NCI-H748 (cell line): ENCODE results near the gene CD164L2.
A peak's percentile ranks its signal among the peaks of the same experiment; 100 is the strongest.

Experiments
- DNase-seq: peaks from one replicate; lab custom pipeline; 2025; ENCODE audit not compliant: unreplicated experiment; lab: John Stamatoyannopoulos, UW

The CD164L2 gene

GRCh38 chr1:27365372-27366112 lies 17.6 kb downstream of the CD164L2 start:
- peak; percentile 78 for DNase-seq

- DNase-seq: no peak
Measured at GRCh38 chr1:27364696-27365371, 18.3 kb downstream of the CD164L2 start.

- no peak for DNase-seq
Measured at GRCh38 chr1:27363766-27364695, 19.1 kb downstream of the CD164L2 start.

- DNase-seq: no peak
Measured at GRCh38 chr1:27361553-27361952, 21.6 kb downstream of the CD164L2 start.

- no peak for DNase-seq
Measured at GRCh38 chr1:27361044-27361402, 22.1 kb downstream of the CD164L2 start.

GRCh38 chr1:27360159-27361043 lies 22.7 kb downstream of the CD164L2 start:
- no peak for DNase-seq

GRCh38 chr1:27359822-27360158 lies 23.3 kb downstream of the CD164L2 start:
- no peak for DNase-seq

GRCh38 chr1:27358928-27359313 lies 24.2 kb downstream of the CD164L2 start:
- DNase-seq: no peak

GRCh38 chr1:27358038-27358927 lies 24.9 kb downstream of the CD164L2 start:
- DNase-seq: no peak

- DNase-seq: peak; percentile 48
Measured at GRCh38 chr1:27357281-27358037, 25.7 kb downstream of the CD164L2 start.

GRCh38 chr1:27356619-27357280 lies 26.4 kb downstream of the CD164L2 start:
- no peak for DNase-seq

- DNase-seq: no peak
Measured at GRCh38 chr1:27356277-27356618, 26.9 kb downstream of the CD164L2 start.

- DNase-seq: no peak
Measured at GRCh38 chr1:27355683-27356082, 27.4 kb downstream of the CD164L2 start.

- no peak for DNase-seq
Measured at GRCh38 chr1:27353629-27354028, 29.5 kb downstream of the CD164L2 start.

- no peak for DNase-seq
Measured at GRCh38 chr1:27353166-27353565, 30.0 kb downstream of the CD164L2 start.

- DNase-seq: no peak
Measured at GRCh38 chr1:27351541-27352107, 31.5 kb downstream of the CD164L2 start.

- DNase-seq: no peak
Measured at GRCh38 chr1:27350663-27351540, 32.2 kb downstream of the CD164L2 start.
